Type B pancreatic cell (in vitro differentiated cells): Measurements from ENCODE around the gene KEL. TPM values are rescaled to one million over a fixed set of nuclear protein-coding genes. Genes with fewer than 3 reads are reported as not detected.

Experiments
- DNase-seq: peaks from one replicate; pipeline ENCODE4 v3.0.0; 2021; ENCODE audit warnings: mixed read lengths; ENCODE audit not compliant: unreplicated experiment; ENCODE audit errors: extremely low spot score
- H3K27ac Mint-ChIP-seq: 2 replicates; pipeline ENCODE4 v1.8.0; 2021; ENCODE audit warnings: mild to moderate bottlenecking, mixed read lengths
- H3K27me3 Mint-ChIP-seq: 2 replicates; pipeline ENCODE4 v1.8.0; 2021; ENCODE audit warnings: mixed read lengths
- H3K36me3 Mint-ChIP-seq: 2 replicates; pipeline ENCODE4 v1.8.0; 2021; ENCODE audit warnings: mixed read lengths
- H3K4me1 Mint-ChIP-seq: one replicate; pipeline ENCODE4 v1.8.0; 2021; ENCODE audit warnings: mixed read lengths; ENCODE audit not compliant: unreplicated experiment
- H3K4me3 Mint-ChIP-seq: 2 replicates; pipeline ENCODE4 v1.8.0; 2021; ENCODE audit warnings: mild to moderate bottlenecking, mixed read lengths
- H3K9me3 Mint-ChIP-seq: 2 replicates; pipeline ENCODE4 v1.8.0; 2021; ENCODE audit warnings: mixed read lengths
- CTCF ChIP-seq: fragments of 200-600 bp; sonication (generic); conservative IDR thresholded peaks from 2 replicates; pipeline ENCODE4 v1.5.0; 2021; ENCODE audit warnings: antibody characterized with exemption, mild to moderate bottlenecking
- total RNA-seq: library from RNA; stranded (reverse); gene quantifications from 2 replicates; pipeline ENCODE4 v1.2.1, GENCODE V29; 2021; ENCODE audit warnings: low replicate concordance

Gene KEL
- total RNA-seq, 1 donor from 2014 or later, result 2.8 TPM

- no peaks in the 10 kb centered on the region for H3K9me3 Mint-ChIP-seq
- peaks cover 10% of the 10 kb centered on the region for H3K27me3 Mint-ChIP-seq
- no peak overlapping the region for H3K4me3 Mint-ChIP-seq
- no peak overlapping the region for H3K27ac Mint-ChIP-seq
- no peak for DNase-seq
- no peaks in the 10 kb centered on the region for H3K36me3 Mint-ChIP-seq
- no peaks in the 10 kb centered on the region for H3K4me1 Mint-ChIP-seq
- no peak for TF ChIP-seq CTCF
Measured at GRCh38 chr7:142950235-142950634, 11.9 kb downstream of the KEL start.

GRCh38 chr7:142948603-142949002, 13.6 kb downstream of the KEL start:
- H3K9me3 Mint-ChIP-seq, result no peaks in the 10 kb centered on the region
- no peak overlapping the region for H3K27ac Mint-ChIP-seq
- no peak overlapping the region for H3K4me3 Mint-ChIP-seq
- H3K27me3 Mint-ChIP-seq, result peaks cover 10% of the 10 kb centered on the region
- no peaks in the 10 kb centered on the region for H3K4me1 Mint-ChIP-seq
- no peak for DNase-seq
- no peaks in the 10 kb centered on the region for H3K36me3 Mint-ChIP-seq
- no peak for TF ChIP-seq CTCF

- H3K9me3 Mint-ChIP-seq, result no peaks in the 10 kb centered on the region
- H3K36me3 Mint-ChIP-seq, result no peaks in the 10 kb centered on the region
- peaks cover 5% of the 10 kb centered on the region for H3K27me3 Mint-ChIP-seq
- H3K27ac Mint-ChIP-seq, result no peak overlapping the region
- H3K4me3 Mint-ChIP-seq, result no peak overlapping the region
- H3K4me1 Mint-ChIP-seq, result no peaks in the 10 kb centered on the region
- TF ChIP-seq CTCF, result no peak
- no peak for DNase-seq
Measured at GRCh38 chr7:142945001-142945400, 17.2 kb downstream of the KEL start.

- Mint-ChIP-seq H3K4me3 (no peak overlapping the region), H3K9me3 (no peaks in the 10 kb centered on the region), H3K27me3 (peaks cover 7% of the 10 kb centered on the region), H3K4me1 (no peaks in the 10 kb centered on the region), H3K27ac (no peak overlapping the region), H3K36me3 (no peaks in the 10 kb centered on the region)
- TF ChIP-seq CTCF, result no peak
- DNase-seq, result no peak
Measured at GRCh38 chr7:142943706-142944268, 18.4 kb downstream of the KEL start.

GRCh38 chr7:142942746-142943145, 19.4 kb downstream of the KEL start:
- H3K36me3 Mint-ChIP-seq, result no peaks in the 10 kb centered on the region
- no peaks in the 10 kb centered on the region for H3K4me1 Mint-ChIP-seq
- TF ChIP-seq CTCF, result no peak

GRCh38 chr7:142941541-142941940, 20.6 kb downstream of the KEL start:
- no peak for TF ChIP-seq CTCF
- Mint-ChIP-seq H3K4me1 (no peaks in the 10 kb centered on the region), H3K27ac (no peak overlapping the region), H3K36me3 (no peaks in the 10 kb centered on the region), H3K9me3 (no peaks in the 10 kb centered on the region), H3K4me3 (no peak overlapping the region), H3K27me3 (peaks cover 9% of the 10 kb centered on the region)
- no peak for DNase-seq

More at GRCh38 chr7:142942746-142943145, 19.4 kb downstream of the KEL start:
- H3K9me3 Mint-ChIP-seq, result no peaks in the 10 kb centered on the region
- peaks cover 9% of the 10 kb centered on the region for H3K27me3 Mint-ChIP-seq
- no peak overlapping the region for H3K27ac Mint-ChIP-seq
- H3K4me3 Mint-ChIP-seq, result no peak overlapping the region
- no peak for DNase-seq
